ENCODE results near the gene FNDC10. TPM values are rescaled to one million over a fixed set of nuclear protein-coding genes. Genes with fewer than 3 reads are reported as not detected.
A peak's percentile ranks its signal among the peaks of the same experiment; 100 is the strongest.

The FNDC10 gene
- total RNA-seq, 1 experiment from 2014 or later = 15.2 TPM

GRCh38 chr1:1616045-1616790, 16.3 kb upstream of the FNDC10 start:
- peak; percentile 27 for DNase-seq
- H2BK12ac ChIP-seq (ENCODE audit: insufficient read length, low read depth, low read length) = no peak overlapping the region
- H3K18ac ChIP-seq (ENCODE audit: insufficient read length, low read depth, low read length) = no peak overlapping the region
- no peak for TF ChIP-seq CTCF (conservative IDR thresholded peaks at IDR 0.05)
- no peak overlapping the region for H2AK5ac ChIP-seq (ENCODE audit: insufficient read length, low read length)
- H3K4ac ChIP-seq (ENCODE audit: low read depth, low read length) = no peak overlapping the region
- H3K9me3 Mint-ChIP-seq = no peaks in the 10 kb centered on the region; a peak in 1 of 5 replicates
- H3K36me3 Mint-ChIP-seq (ENCODE audit: insufficient read depth in 1 of 3, low read depth in 3 of 3) = peaks cover 0 to 15% (median 6%) of the 10 kb centered on the region in 3 experiments; a peak in 5 of 7 replicates
- no peak overlapping the region for H3K9ac ChIP-seq (ENCODE audit: extremely low read depth, insufficient read length, low read length)
- no peak overlapping the region for H2BK5ac ChIP-seq (ENCODE audit: insufficient read length, low read length)
- no peak overlapping the region for H4K91ac ChIP-seq (ENCODE audit: insufficient read length, low read depth, low read length)
- no CpG with 5 or more reads among the region's 80 CpGs for WGBS (ENCODE audit: extremely low coverage, insufficient read length, low lambda C conversion rate)
- H2BK120ac ChIP-seq (ENCODE audit: low read depth, low read length, poor library complexity, severe bottlenecking) = no peak overlapping the region
- peak overlapping the region; percentile 62 for H3K4me2 ChIP-seq (ENCODE audit: insufficient read depth, insufficient read length, low read length)
- no peak overlapping the region for H3K27ac ChIP-seq (ENCODE audit: insufficient read length, low read depth, low read length)
- no peak overlapping the region for H3K27ac Mint-ChIP-seq
- no peaks in the 10 kb centered on the region for H3K9me3 ChIP-seq (ENCODE audit: control insufficient read depth, low read depth, low read length)
- H2BK20ac ChIP-seq (ENCODE audit: low read depth, low read length, poor library complexity, severe bottlenecking) = no peak overlapping the region
- H2AFZ ChIP-seq (ENCODE audit: low read length) = no peak overlapping the region
- H3K27me3 ChIP-seq (ENCODE audit: insufficient read depth, low read length) = no peaks in the 10 kb centered on the region
- H3K4me1 Mint-ChIP-seq = peaks cover 16 to 19% of the 10 kb centered on the region in 2 experiments
- peak overlapping the region; percentile 74 to 86 for H3K4me3 Mint-ChIP-seq
- no peaks in the 10 kb centered on the region for H4K20me1 ChIP-seq (ENCODE audit: control insufficient read depth, insufficient read depth, insufficient read length)
- peaks cover 15% of the 10 kb centered on the region for H3K23me2 ChIP-seq (ENCODE audit: insufficient read length, low read depth, low read length, poor library complexity, severe bottlenecking)
- H3K4me1 ChIP-seq (ENCODE audit: insufficient read depth, low read length) = peaks cover 5% of the 10 kb centered on the region; the same call in 1 of the 2 replicates
- H3K79me1 ChIP-seq (ENCODE audit: insufficient read depth, low read depth, low read length, poor library complexity, severe bottlenecking) = no peaks in the 10 kb centered on the region
- no peaks in the 10 kb centered on the region for H3K79me2 ChIP-seq (ENCODE audit: insufficient read depth, low read length)
- no peak overlapping the region for H3K56ac ChIP-seq (ENCODE audit: insufficient read length, low read depth, low read length)
- no peak overlapping the region for H3K23ac ChIP-seq (ENCODE audit: insufficient read length, low read depth, low read length)
- H2BK15ac ChIP-seq (ENCODE audit: low read depth, low read length) = no peak overlapping the region
- H3T11ph ChIP-seq (ENCODE audit: low read length) = no peak overlapping the region
- H3K14ac ChIP-seq (ENCODE audit: insufficient read depth, low read length) = no peak overlapping the region
- H4K8ac ChIP-seq (replicated peaks; ENCODE audit: insufficient read length, low read depth, low read length) = no peak overlapping the region
- no peaks in the 10 kb centered on the region for H3K27me3 Mint-ChIP-seq (ENCODE audit: low read depth)
- no peak overlapping the region for H4K5ac ChIP-seq (ENCODE audit: insufficient read length, low read depth, low read length)
